HepG2 (cell line): ENCODE measurements around the gene JAK1. TPM values are rescaled to one million over a fixed set of nuclear protein-coding genes. Genes with fewer than 3 reads are reported as not detected.

Experiments
- ARID5B ChIP-seq: IDR thresholded peaks from 2 replicates; pipeline ENCODE4 v1.4.0; 2020; ENCODE audit warnings: mild to moderate bottlenecking, missing genetic modification reagents
- ATF7 ChIP-seq, 2 experiments: fragments of 450-650 bp in 1 of 2; sonication (generic) in 1 of 2; formaldehyde crosslinking in 1 of 2; IDR thresholded peaks; 2 replicates each; pipeline versions ENCODE4 v1.4.0 to v1.6.1; 2016 to 2020; ENCODE audit warnings: antibody characterized with exemption in 1 of 2, mild to moderate bottlenecking in 1 of 2, missing genetic modification reagents in 1 of 2
- DMAP1 ChIP-seq: IDR thresholded peaks from 2 replicates; pipeline ENCODE4 v1.6.1; 2016
- HNF4A ChIP-seq: sonication (generic); formaldehyde crosslinking; IDR thresholded peaks from 2 replicates; pipeline ENCODE4 v1.4.0; 2020; ENCODE audit warnings: missing genetic modification reagents
- KLF16 ChIP-seq, 2 experiments: sonication (generic) in 1 of 2; formaldehyde crosslinking in 1 of 2; IDR thresholded peaks; 2 replicates each; pipeline versions ENCODE4 v1.6.1 to v1.8.0; 2016 to 2023; ENCODE audit warnings: missing genetic modification reagents in 2 of 2, missing compliant biosample characterization in 1 of 2
- MATR3 ChIP-seq: sonication (generic); formaldehyde crosslinking; IDR thresholded peaks from 2 replicates; pipeline ENCODE4 v1.4.0; 2020; ENCODE audit warnings: missing genetic modification reagents
- NFRKB ChIP-seq: fragments of 450-650 bp; IDR thresholded peaks from 2 replicates; pipeline ENCODE4 v1.6.1; 2017
- ONECUT2 ChIP-seq: sonication (generic); formaldehyde crosslinking; IDR thresholded peaks from 2 replicates; pipeline ENCODE4 v1.4.0; 2020; ENCODE audit warnings: missing genetic modification reagents
- POLR2A ChIP-seq, 2 experiments: IDR thresholded peaks; 2 replicates each; pipeline ENCODE4 v1.6.1; 2011; ENCODE audit warnings: low read depth in 2 of 2, low read length in 2 of 2, mild to moderate bottlenecking in 1 of 2, moderate library complexity in 1 of 2; ENCODE audit not compliant: insufficient read depth in 1 of 2
- RAD21 ChIP-seq: fragments of 450-650 bp; formaldehyde crosslinking; IDR thresholded peaks from 2 replicates; pipeline ENCODE4 v1.5.0; 2020; ENCODE audit warnings: mild to moderate bottlenecking
- SIX1 ChIP-seq: sonication (generic); formaldehyde crosslinking; IDR thresholded peaks from 2 replicates; pipeline ENCODE4 v1.4.0; 2020; ENCODE audit warnings: missing genetic modification reagents, borderline replicate concordance
- SP2 ChIP-seq: sonication (generic); formaldehyde crosslinking; IDR thresholded peaks from 2 replicates; pipeline ENCODE4 v1.5.1; 2020; ENCODE audit warnings: mild to moderate bottlenecking, missing genetic modification reagents
- SRF ChIP-seq: IDR thresholded peaks from 2 replicates; pipeline ENCODE4 v1.6.1; 2011; ENCODE audit warnings: mild to moderate bottlenecking, low read depth, low read length, moderate library complexity
- XBP1 ChIP-seq: sonication (generic); formaldehyde crosslinking; IDR thresholded peaks from 2 replicates; pipeline ENCODE4 v1.5.0; 2020; ENCODE audit warnings: missing genetic modification reagents
- YEATS2 ChIP-seq: sonication (generic); formaldehyde crosslinking; IDR thresholded peaks from 2 replicates; pipeline ENCODE4 v1.4.0; 2020; ENCODE audit warnings: missing genetic modification reagents, borderline replicate concordance
- ZBTB39 ChIP-seq: sonication (generic); formaldehyde crosslinking; IDR thresholded peaks from 2 replicates; pipeline ENCODE4 v1.5.0; 2020; ENCODE audit warnings: missing genetic modification reagents
- ZFP90 ChIP-seq: sonication (generic); formaldehyde crosslinking; IDR thresholded peaks from 2 replicates; pipeline ENCODE4 v1.8.0; 2022; ENCODE audit warnings: missing genetic modification reagents, mild to moderate bottlenecking, inconsistent platforms, borderline replicate concordance
- ZFYVE20 ChIP-seq: sonication (generic); formaldehyde crosslinking; IDR thresholded peaks from 2 replicates; pipeline ENCODE4 v1.8.0; 2023; ENCODE audit warnings: low read depth, mild to moderate bottlenecking, moderate library complexity, missing genetic modification reagents, borderline replicate concordance
- ZKSCAN8 ChIP-seq: IDR thresholded peaks from 2 replicates; pipeline ENCODE4 v1.6.1; 2016; ENCODE audit warnings: borderline replicate concordance, missing genetic modification reagents, missing compliant biosample characterization
- ZNF292 ChIP-seq: sonication (generic); formaldehyde crosslinking; IDR thresholded peaks from 2 replicates; pipeline ENCODE4 v1.8.1; 2022; ENCODE audit warnings: mild to moderate bottlenecking, low read depth, missing genetic modification reagents, borderline replicate concordance
- ZNF580 ChIP-seq: IDR thresholded peaks from 2 replicates; pipeline ENCODE4 v1.6.1; 2016; ENCODE audit warnings: low read depth, borderline replicate concordance
- ZNF691 ChIP-seq: sonication (generic); formaldehyde crosslinking; IDR thresholded peaks from 2 replicates; pipeline ENCODE4 v1.4.0; 2020; ENCODE audit warnings: missing genetic modification reagents, low read depth, mild to moderate bottlenecking, borderline replicate concordance
- polyA plus RNA-seq, 8 experiments: library from polyadenylated mRNA; depleted of rRNA in 3 of 8; stranded (reverse) in 7 of 8; unstranded in 1 of 8; fragments of >200 nt; fragmentation: Illumina TruSeq in 4 of 8; extraction: Trizol in 4 of 8; gene quantifications; 2 replicates each; pipeline versions ENCODE4 v1.2.1 to v1.2.3, GENCODE V29; 2011 to 2016; ENCODE audit warnings: low read depth in 4 of 8, missing spikeins in 1 of 8, mixed read lengths in 1 of 8; ENCODE audit not compliant: insufficient read depth in 1 of 8
- total RNA-seq, 5 experiments: library from RNA; depleted of rRNA; stranded (reverse); fragments of >200 nt; fragmentation: Illumina TruSeq; extraction: Trizol; gene quantifications; 2 replicates each; pipeline ENCODE4 v1.2.3, GENCODE V29; 2016; ENCODE audit warnings: low read depth in 1 of 5

JAK1 gene
- total and polyA plus RNA-seq, 2 of the 13 experiments (the other 11 are each of a cell fraction or from before 2014, with no cell fraction given), result 23.9 to 42.4 TPM

GRCh38 chr1:64966158-64966971, at the start of gene JAK1 (continued):
- no peak for TF ChIP-seq ZFYVE20 (CRISPR knock-in tag)
- TF ChIP-seq MATR3 (CRISPR knock-in tag), result no peak
- no peak for TF ChIP-seq ZNF580 (CRISPR knock-in tag)
- no peak for TF ChIP-seq KLF16 (CRISPR knock-in tag; IDR thresholded peaks at IDR 0.05)
- no peak for TF ChIP-seq HNF4A (CRISPR knock-in tag)
- TF ChIP-seq DMAP1 (CRISPR knock-in tag), result no peak
- TF ChIP-seq ATF7 (IDR thresholded peaks at IDR 0.05), result no peak
- no peak for TF ChIP-seq ATF7 (CRISPR knock-in tag; IDR thresholded peaks at IDR 0.05)
- no peak for TF ChIP-seq NFRKB
- TF ChIP-seq ZFP90 (CRISPR knock-in tag), result no peak
- TF ChIP-seq ZKSCAN8 (CRISPR knock-in tag), result no peak
- TF ChIP-seq ZNF292, result no peak
- TF ChIP-seq SIX1, result no peak
- peak; percentile 67 for TF ChIP-seq ZNF691
- TF ChIP-seq SP2 (CRISPR knock-in tag), result no peak
- no peak for TF ChIP-seq ONECUT2 (CRISPR knock-in tag)
- no peak for TF ChIP-seq YEATS2 (CRISPR knock-in tag)
- peak; percentile 79 to 94 for TF ChIP-seq POLR2A (IDR thresholded peaks at IDR 0.05; ENCODE audit: insufficient read depth in 1 of 2, low read depth in 2 of 2, low read length in 2 of 2)
- no peak; the same call in 1 of the 2 replicates for TF ChIP-seq ARID5B (CRISPR knock-in tag)
- no peak for TF ChIP-seq XBP1
- TF ChIP-seq ZBTB39 (CRISPR knock-in tag), result no peak
- no peak for TF ChIP-seq SRF
- peak; percentile 79 for TF ChIP-seq RAD21
